Activated CD8-positive, alpha-beta T cell treated with anti-CD3 and anti-CD28 coated beads for 36 hours (primary cell): ENCODE measurements around the gene SPOP. TPM values are rescaled to one million over a fixed set of nuclear protein-coding genes. Genes with fewer than 3 reads are reported as not detected.

Experiments used
- ATAC-seq: fragments of 200-7000 bp; cut with Tn5 transposase; one replicate; pipeline ENCODE4 v1.10.0; 2021; ENCODE audit warnings: mild to moderate bottlenecking, moderate library complexity
- CTCF ChIA-PET: fragments of 350-600 bp; sonication (Branson Sonifier 250); formaldehyde crosslinking; loops from one replicate; lab custom pipeline; 2021; ENCODE audit warnings: antibody characterized with exemption; lab: Charles Lee
- POLR2A ChIA-PET: fragments of 350-600 bp; sonication (Branson Sonifier 250); formaldehyde crosslinking; loops from one replicate; lab custom pipeline; 2021; ENCODE audit warnings: antibody characterized with exemption; lab: Charles Lee
- DNase-seq: peaks from one replicate; pipeline ENCODE4 v3.0.0-alpha.2; 2020
- H3K27ac Mint-ChIP-seq: one replicate; pipeline ENCODE4 v1.8.0; 2021; ENCODE audit warnings: mild to moderate bottlenecking, mixed read lengths
- H3K27me3 Mint-ChIP-seq: one replicate; pipeline ENCODE4 v1.8.0; 2021; ENCODE audit warnings: mixed read lengths
- H3K36me3 Mint-ChIP-seq: one replicate; pipeline ENCODE4 v1.8.0; 2021; ENCODE audit warnings: low read depth, mixed read lengths
- H3K4me1 Mint-ChIP-seq: one replicate; pipeline ENCODE4 v1.8.0; 2021; ENCODE audit warnings: low read depth, mixed read lengths
- H3K4me3 Mint-ChIP-seq: one replicate; pipeline ENCODE4 v1.8.0; 2021; ENCODE audit warnings: mild to moderate bottlenecking, moderate library complexity, mixed read lengths
- H3K9me3 Mint-ChIP-seq: one replicate; pipeline ENCODE4 v1.8.0; 2021; ENCODE audit warnings: mixed read lengths
- intact Hi-C: fragments of 100-400 bp; cut with micrococcal nuclease; formaldehyde crosslinking; loops from one replicate; pipeline ENCODE4 v1.10.0; 2022
- total RNA-seq, 2 experiments: library from RNA; stranded (reverse); gene quantifications; one replicate each; pipeline ENCODE4 v1.2.3, GENCODE V29; 2021
- TF ChIP-seq, protein P1 (sequence below): fragments of 200-600 bp; IDR thresholded peaks from one replicate; pipeline ENCODE4 v1.8.0; 2022; ENCODE audit warnings: antibody characterized with exemption, mild to moderate bottlenecking

SPOP gene
- total RNA-seq, 2 experiments from 2014 or later: 61.6 to 63.5 TPM

DNA sequence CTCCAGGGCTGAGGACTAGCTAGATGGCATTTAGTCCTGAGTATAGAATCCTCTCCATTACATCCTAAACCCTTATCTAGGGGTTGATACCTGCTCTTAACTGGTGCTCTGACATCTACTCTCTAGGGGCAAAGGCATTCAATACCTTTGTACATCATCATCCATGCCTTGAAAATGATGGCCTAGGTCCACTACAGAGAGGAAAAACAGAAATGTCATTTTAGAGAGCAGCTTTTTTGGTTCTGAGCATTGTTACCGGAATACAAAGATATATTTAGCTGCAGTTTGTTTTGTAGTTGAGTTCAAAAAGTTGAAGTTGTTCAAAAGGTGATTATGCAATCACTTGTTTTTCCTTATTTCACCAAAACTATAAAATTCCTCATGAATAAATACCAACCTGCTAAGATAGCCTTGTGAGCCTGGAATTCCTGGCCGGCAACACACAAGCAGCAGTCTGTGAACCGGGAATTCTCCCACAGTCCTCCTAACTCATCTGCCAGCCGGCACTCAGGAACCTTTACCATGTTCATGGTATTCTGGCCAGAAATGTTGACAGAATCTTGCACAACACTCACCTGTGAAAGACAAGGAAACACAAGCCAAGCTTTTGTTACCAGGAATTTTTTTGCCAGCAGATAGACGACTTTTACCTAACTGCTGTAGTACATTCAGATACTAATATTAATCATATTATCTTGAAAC, 66.9 kb downstream of the SPOP start:
- ATAC-seq (no peak), DNase-seq (no peak)
- TF ChIP-seq, protein P1, sequence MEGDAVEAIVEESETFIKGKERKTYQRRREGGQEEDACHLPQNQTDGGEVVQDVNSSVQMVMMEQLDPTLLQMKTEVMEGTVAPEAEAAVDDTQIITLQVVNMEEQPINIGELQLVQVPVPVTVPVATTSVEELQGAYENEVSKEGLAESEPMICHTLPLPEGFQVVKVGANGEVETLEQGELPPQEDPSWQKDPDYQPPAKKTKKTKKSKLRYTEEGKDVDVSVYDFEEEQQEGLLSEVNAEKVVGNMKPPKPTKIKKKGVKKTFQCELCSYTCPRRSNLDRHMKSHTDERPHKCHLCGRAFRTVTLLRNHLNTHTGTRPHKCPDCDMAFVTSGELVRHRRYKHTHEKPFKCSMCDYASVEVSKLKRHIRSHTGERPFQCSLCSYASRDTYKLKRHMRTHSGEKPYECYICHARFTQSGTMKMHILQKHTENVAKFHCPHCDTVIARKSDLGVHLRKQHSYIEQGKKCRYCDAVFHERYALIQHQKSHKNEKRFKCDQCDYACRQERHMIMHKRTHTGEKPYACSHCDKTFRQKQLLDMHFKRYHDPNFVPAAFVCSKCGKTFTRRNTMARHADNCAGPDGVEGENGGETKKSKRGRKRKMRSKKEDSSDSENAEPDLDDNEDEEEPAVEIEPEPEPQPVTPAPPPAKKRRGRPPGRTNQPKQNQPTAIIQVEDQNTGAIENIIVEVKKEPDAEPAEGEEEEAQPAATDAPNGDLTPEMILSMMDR: no peak
- POLR2A ChIA-PET: no interaction called here
- Mint-ChIP-seq H3K27me3 (no peaks in the 10 kb centered on the region), H3K9me3 (no peaks in the 10 kb centered on the region), H3K4me3 (no peak overlapping the region), H3K36me3 (peaks cover 26% of the 10 kb centered on the region), H3K4me1 (peaks cover 4% of the 10 kb centered on the region), H3K27ac (peak overlapping the region; percentile 49)
- CTCF ChIA-PET: interaction anchor here (1.1 kb wide), 1 partner anchor 41 kb away, joined by 3 read pairs; no protein-coding TSS in a partner anchor
- intact Hi-C loops: no loop called here

DNA sequence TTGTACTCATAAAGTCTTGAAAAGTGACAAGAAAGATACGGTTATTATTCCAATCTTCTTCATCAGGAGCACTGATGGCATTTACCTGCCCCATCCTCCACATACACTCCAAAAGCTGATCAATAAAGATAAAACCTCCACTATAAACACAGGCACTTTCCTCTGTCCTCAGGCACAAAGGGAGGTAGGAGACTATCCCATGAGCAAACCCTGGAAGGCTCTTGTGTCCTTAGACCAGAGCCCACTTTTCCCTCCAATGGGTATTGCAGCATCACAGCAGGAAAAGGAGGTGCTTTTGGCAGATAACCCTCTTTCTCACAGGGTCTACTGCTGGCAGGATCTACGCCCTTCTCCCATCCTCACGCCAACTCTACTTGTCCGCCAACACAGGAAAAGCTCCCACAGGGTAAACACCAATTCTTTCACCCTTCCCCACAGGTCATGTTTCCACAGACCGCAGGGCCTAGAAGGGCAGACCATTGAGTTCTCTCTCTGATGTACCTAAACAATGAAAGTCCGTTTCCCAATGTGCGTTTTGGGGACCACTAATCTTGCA, 73.5 kb downstream of the SPOP start:
- intact Hi-C loops: no loop called here
- Mint-ChIP-seq H3K27me3 (no peaks in the 10 kb centered on the region), H3K4me3 (no peak overlapping the region), H3K9me3 (no peaks in the 10 kb centered on the region), H3K27ac (peak overlapping the region; percentile 7), H3K4me1 (peaks cover 2% of the 10 kb centered on the region), H3K36me3 (peaks cover 34% of the 10 kb centered on the region)
- ATAC-seq (no peak), DNase-seq (no peak)
- ChIA-PET CTCF (interaction anchor here (2.1 kb wide), 1 partner anchor 8 kb away, joined by 6 read pairs; no protein-coding TSS in a partner anchor), POLR2A (no interaction called here)
- TF ChIP-seq, protein P1: no peak

DNA sequence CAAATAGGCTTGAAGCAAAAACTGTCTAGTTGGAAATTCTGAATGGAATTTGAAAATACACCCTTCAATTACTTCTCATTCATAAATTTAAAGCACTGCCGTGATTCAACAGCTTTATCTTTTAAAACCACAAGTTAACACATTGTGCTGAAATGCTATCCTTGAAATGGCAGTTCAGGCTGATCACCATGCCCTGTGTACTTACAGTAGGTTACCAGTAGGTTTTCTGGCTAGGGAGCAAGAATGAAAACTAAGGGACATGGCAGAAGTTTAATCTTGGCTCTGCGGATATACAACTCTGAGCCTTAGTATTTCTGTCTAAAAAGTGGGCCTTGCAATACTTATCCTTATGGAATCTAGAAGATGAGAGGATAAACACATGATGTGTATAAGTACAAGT, 74.2 kb downstream of the SPOP start:
- Mint-ChIP-seq H3K9me3 (no peaks in the 10 kb centered on the region), H3K27ac (no peak overlapping the region), H3K27me3 (no peaks in the 10 kb centered on the region), H3K4me1 (peaks cover 2% of the 10 kb centered on the region), H3K4me3 (no peak overlapping the region), H3K36me3 (peaks cover 33% of the 10 kb centered on the region)
- POLR2A ChIA-PET: interaction anchor here (0.6 kb wide), 1 partner anchor 363 kb away, joined by 3 read pairs; no protein-coding TSS in a partner anchor
- DNase-seq: no peak
- intact Hi-C loops: no loop called here
- no peak for ATAC-seq
- CTCF ChIA-PET: interaction anchor here (2.1 kb wide), 1 partner anchor 9 kb away, joined by 6 read pairs; no protein-coding TSS in a partner anchor
- TF ChIP-seq, protein P1: no peak

DNA sequence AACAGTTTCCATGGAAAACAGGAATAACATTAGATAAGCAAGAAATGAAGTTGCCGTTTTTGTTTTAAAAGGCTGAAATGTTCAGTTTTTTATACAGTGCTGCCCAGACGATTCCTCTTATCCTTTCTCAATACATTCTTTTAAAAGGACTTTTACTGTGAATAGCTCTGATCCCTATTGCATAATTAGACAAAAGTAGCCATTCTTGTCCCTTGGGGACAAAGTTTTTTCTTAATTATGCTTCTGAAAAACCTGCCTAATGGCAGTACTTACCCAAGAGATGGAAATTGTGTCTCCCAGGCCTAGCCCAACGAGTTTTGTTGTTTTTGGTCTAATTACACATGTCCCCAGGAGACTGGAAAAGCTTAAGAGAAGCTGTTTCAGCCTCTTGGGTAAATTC, 74.7 kb downstream of the SPOP start:
- ChIA-PET POLR2A (interaction anchor here (0.6 kb wide), 1 partner anchor 364 kb away, joined by 3 read pairs; no protein-coding TSS in a partner anchor), CTCF (interaction anchor here (0.8 to 2.1 kb wide), 4 partner anchors 9 to 46 kb away, joined by 3 to 6 read pairs (median 4); no protein-coding TSS in a partner anchor)
- peak overlapping the region; percentile 3 for H3K27ac Mint-ChIP-seq
- intact Hi-C loops: no loop called here
- H3K27me3 Mint-ChIP-seq: no peaks in the 10 kb centered on the region
- TF ChIP-seq, protein P1: no peak
- no peaks in the 10 kb centered on the region for H3K9me3 Mint-ChIP-seq
- ATAC-seq (no peak), DNase-seq (no peak)
- peaks cover 2% of the 10 kb centered on the region for H3K4me1 Mint-ChIP-seq
- peaks cover 36% of the 10 kb centered on the region for H3K36me3 Mint-ChIP-seq
- no peak overlapping the region for H3K4me3 Mint-ChIP-seq

DNA sequence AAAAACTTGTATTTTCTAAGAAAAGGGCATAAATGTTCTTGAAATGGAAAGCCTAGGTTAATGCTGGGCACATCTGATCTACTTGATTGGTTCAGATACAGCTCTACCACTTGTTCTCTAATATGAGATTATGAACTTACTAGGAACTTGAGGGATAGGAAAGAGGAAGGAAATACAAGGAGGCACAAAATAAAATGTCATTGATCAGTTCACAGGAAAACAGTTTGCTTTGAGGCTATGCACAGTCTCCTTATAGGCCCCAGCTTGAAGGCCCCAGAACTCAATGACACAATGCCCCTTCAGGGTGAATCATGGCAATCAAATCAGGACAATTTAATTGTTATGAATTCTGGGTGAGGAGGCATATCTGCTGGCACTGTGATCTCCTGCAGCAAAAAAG, 75.1 kb downstream of the SPOP start:
- H3K27ac Mint-ChIP-seq: peak overlapping the region; percentile 3
- no peaks in the 10 kb centered on the region for H3K9me3 Mint-ChIP-seq
- POLR2A ChIA-PET: no interaction called here
- peaks cover 35% of the 10 kb centered on the region for H3K36me3 Mint-ChIP-seq
- H3K27me3 Mint-ChIP-seq: no peaks in the 10 kb centered on the region
- H3K4me3 Mint-ChIP-seq: no peak overlapping the region
- DNase-seq (no peak), ATAC-seq (no peak)
- H3K4me1 Mint-ChIP-seq: peaks cover 2% of the 10 kb centered on the region
- TF ChIP-seq, protein P1: no peak
- CTCF ChIA-PET: interaction anchor here (0.8 to 2.1 kb wide), 7 partner anchors 10 to 46 kb away, joined by 3 to 6 read pairs (median 4); partner anchors contain the start of gene NXPH3
- intact Hi-C loops: no loop called here
